ENCODE results near the gene RDH13.
A peak's percentile ranks its signal among the peaks of the same experiment; 100 is the strongest.
"Not testable (repeated sequence)": the region's sequence is repeated elsewhere in the genome, so short reads cannot be mapped to it uniquely, and the experiment has no call there.

The RDH13 gene

DNA sequence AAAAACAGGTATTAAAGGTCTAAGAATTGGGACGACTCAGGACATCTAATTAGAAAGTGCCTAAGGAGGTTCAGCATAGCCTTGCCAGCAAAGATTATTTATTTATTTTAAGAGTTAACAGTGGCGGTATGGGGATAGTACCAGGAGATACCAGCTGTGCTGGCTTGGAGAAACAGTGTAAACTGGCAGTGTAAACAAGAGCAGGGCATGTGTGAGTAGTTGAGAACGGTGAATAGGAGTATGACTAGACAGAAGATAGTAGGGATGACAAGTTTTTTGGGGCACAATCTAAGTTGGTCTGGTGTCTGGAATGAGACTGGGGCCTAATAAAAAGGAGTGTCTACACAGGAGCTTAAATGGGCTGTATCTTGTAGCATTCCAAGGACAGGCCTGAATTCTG is 55.4 kb downstream of the RDH13 start:
- peaks cover 14% of the 10 kb centered on the region for H3K4me1 Mint-ChIP-seq (ENCODE audit: low read depth)
- peaks cover 54% of the 10 kb centered on the region for H3K9me3 Mint-ChIP-seq
- H3K4me3 Mint-ChIP-seq, H3K27ac Mint-ChIP-seq, H3K27me3 Mint-ChIP-seq: not testable (repeated sequence)
- H3K36me3 Mint-ChIP-seq (ENCODE audit: low read depth), result peaks cover 43% of the 10 kb centered on the region

DNA sequence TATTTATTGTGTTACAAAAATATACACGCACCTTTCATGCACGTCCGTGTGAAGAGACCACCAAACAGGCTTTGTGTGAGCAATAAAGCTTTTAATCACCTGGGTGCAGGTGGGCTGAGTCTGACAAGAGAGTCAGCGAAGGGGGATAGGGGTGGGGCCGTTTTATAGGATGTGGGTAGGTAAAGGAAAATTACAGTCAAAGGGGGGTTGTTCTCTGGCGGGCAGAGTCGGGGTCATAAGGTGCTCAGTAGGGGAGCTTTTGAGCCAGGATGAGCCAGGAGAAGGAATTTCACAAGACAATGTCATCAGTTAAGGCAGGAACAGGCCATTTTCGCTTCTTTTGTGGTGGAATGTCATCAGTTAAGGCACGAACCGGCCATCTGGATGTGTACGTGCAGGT is 56.2 kb downstream of the RDH13 start:
- peaks cover 12% of the 10 kb centered on the region for H3K27me3 Mint-ChIP-seq
- not testable (repeated sequence) for H3K27ac Mint-ChIP-seq
- H3K36me3 Mint-ChIP-seq (ENCODE audit: low read depth), result peaks cover 43% of the 10 kb centered on the region
- peaks cover 14% of the 10 kb centered on the region for H3K4me1 Mint-ChIP-seq (ENCODE audit: low read depth)
- peak overlapping the region; percentile 44 for H3K4me3 Mint-ChIP-seq
- peaks cover 54% of the 10 kb centered on the region for H3K9me3 Mint-ChIP-seq

DNA sequence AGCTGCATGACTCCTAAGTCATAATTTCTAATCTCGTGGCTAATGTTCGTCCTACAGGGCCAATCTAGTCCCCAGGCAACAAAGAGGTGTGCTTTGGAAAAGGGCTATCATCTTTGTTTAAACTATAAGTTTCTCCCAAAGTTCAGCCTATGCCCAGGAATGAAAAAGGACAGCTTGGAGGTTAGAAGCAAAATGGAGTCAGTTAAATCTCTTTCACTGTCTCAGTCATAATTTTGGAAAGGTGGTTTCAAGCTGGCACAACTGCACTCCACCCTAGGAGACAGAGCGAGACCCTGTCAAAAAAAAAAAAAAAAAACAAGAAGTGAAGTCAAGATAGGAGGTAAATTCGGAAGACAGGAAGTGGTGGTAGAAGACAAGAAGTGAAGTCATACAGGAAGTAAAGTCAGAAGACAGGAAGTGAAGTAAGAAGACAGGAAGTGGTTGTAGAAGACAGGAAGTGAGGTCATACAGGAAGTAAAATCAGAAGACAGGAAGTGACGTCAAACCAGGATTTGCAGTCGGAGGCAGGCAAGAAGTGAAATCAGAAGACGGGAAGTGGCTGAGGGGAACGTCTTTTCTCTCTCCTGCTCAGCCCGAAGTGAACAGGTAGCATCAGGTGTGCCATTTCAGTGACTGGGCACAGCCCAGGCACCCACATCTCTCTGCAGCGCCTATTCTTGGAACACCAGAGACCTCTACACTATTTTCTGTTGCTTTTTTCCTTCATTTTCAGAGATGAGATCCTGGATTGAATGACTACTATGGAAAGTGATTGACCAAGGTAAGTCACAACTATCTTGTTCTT is 57.1 kb downstream of the RDH13 start:
- Mint-ChIP-seq H3K4me1 (ENCODE audit: low read depth) (peaks cover 14% of the 10 kb centered on the region), H3K36me3 (ENCODE audit: low read depth) (peaks cover 37% of the 10 kb centered on the region), H3K27me3 (peaks cover 14% of the 10 kb centered on the region), H3K27ac (peak overlapping the region; percentile 91), H3K4me3 (peak overlapping the region; percentile 81), H3K9me3 (peaks cover 53% of the 10 kb centered on the region)

DNA sequence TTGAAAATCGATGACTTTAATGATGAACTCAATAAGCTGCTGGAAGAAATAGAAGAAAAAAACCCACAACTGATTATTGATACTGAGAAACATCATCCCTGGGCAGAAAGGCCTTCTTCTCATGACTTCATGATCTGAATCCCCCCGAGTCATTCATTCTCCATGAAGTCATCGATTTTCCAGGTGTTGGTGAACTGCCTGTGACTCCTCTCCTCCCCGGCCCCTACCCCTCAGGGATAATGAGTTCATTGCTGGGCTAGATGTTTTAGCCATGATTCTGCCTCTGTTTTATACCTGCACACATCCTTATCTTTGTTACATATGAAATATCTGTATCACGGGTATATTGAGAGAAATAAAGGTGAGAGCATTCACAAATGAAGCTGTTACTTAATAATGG is 62.2 kb downstream of the RDH13 start:
- H3K27me3 Mint-ChIP-seq, result peaks cover 22% of the 10 kb centered on the region
- H3K27ac Mint-ChIP-seq, result no peak overlapping the region
- H3K4me1 Mint-ChIP-seq (ENCODE audit: low read depth), result peaks cover 8% of the 10 kb centered on the region
- H3K36me3 Mint-ChIP-seq (ENCODE audit: low read depth), result peaks cover 8% of the 10 kb centered on the region
- no peak overlapping the region for H3K4me3 Mint-ChIP-seq
- H3K9me3 Mint-ChIP-seq, result peaks cover 26% of the 10 kb centered on the region

DNA sequence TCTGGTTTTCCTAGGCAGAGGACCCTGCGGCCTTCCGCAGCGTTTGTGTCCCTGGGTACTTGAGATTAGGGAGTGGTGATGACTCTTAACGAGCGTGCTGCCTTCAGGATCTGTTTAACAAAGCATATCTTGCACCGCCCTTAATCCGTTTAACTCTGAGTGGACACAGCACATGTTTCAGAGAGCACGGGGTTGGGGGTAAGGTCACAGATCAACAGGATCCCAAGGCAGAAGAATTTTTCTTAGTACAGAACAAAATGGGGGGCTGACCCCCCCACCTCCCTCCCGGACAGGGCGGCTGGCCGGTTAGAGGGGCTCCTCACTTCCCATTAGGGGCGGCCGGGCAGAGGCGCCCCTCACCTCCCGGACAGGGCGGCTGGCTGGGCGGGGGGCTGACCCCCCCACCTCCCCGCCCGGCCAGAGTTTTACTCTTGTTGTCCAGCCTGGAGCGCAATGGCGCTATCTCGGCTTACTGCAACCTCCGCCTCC is 64.2 kb downstream of the RDH13 start:
- H3K27ac Mint-ChIP-seq; H3K4me1 Mint-ChIP-seq (ENCODE audit: low read depth); H3K4me3 Mint-ChIP-seq; H3K36me3 Mint-ChIP-seq (ENCODE audit: low read depth): not testable (repeated sequence)
- peaks cover 14% of the 10 kb centered on the region for H3K9me3 Mint-ChIP-seq
- peaks cover 14% of the 10 kb centered on the region for H3K27me3 Mint-ChIP-seq

DNA sequence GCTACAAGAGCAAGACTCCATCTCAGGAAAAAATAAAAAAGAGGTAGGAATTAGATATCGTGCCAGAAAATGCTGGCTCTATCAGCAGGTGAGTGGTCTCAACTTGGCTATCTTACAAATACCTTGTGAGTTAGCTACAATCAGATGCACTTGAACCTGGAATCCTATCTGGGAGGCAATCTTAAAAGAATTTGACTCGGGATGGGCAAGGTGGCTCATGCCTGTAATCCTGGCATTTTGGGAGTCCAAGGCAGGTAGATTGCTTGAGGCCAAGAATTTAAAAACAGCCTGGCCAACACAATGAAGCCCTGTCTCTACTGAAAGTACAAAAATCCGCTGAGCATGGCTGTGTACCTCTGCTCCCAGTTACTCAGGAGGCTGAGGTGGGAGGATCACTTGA is 67.4 kb downstream of the RDH13 start:
- Mint-ChIP-seq H3K9me3 (peaks cover 11% of the 10 kb centered on the region), H3K27me3 (peaks cover 5% of the 10 kb centered on the region), H3K4me3 (no peak overlapping the region), H3K27ac (no peak overlapping the region), H3K4me1 (ENCODE audit: low read depth) (no peaks in the 10 kb centered on the region), H3K36me3 (ENCODE audit: low read depth) (no peaks in the 10 kb centered on the region)
